DMS 273 (cell line): ENCODE data around the gene BCAT1.
A peak's percentile ranks its signal among the peaks of the same experiment; 100 is the strongest.
"Not testable (repeated sequence)": the region's sequence is repeated elsewhere in the genome, so short reads cannot be mapped to it uniquely, and the experiment has no call there.

Experiments
- DNase-seq: peaks from one replicate; lab custom pipeline; 2025; ENCODE audit not compliant: unreplicated experiment; lab: John Stamatoyannopoulos, UW

The BCAT1 gene

GRCh38 chr12:24820872-24821271 is 128.0 kb downstream of the BCAT1 start:
- no peak for DNase-seq

- no peak for DNase-seq
These were observed 130.6 kb downstream of the BCAT1 start for GRCh38 chr12:24818351-24818750.

GRCh38 chr12:24815114-24815423 is 133.8 kb downstream of the BCAT1 start:
- DNase-seq = no peak

- DNase-seq = no peak
These were observed 134.4 kb downstream of the BCAT1 start for GRCh38 chr12:24814379-24815113.

GRCh38 chr12:24810378-24810777 is 138.5 kb downstream of the BCAT1 start:
- DNase-seq = no peak

- DNase-seq = not testable (repeated sequence)
These were observed 139.6 kb downstream of the BCAT1 start for GRCh38 chr12:24809306-24809705.

GRCh38 chr12:24808651-24809050 is 140.2 kb downstream of the BCAT1 start:
- no peak for DNase-seq

GRCh38 chr12:24806386-24806785 is 142.5 kb downstream of the BCAT1 start:
- DNase-seq = no peak

GRCh38 chr12:24803430-24804245 is 145.3 kb downstream of the BCAT1 start:
- no peak for DNase-seq

- DNase-seq = peak; percentile 21
These were observed 150.6 kb downstream of the BCAT1 start for GRCh38 chr12:24798335-24798734.

- no peak for DNase-seq
These were observed 151.0 kb downstream of the BCAT1 start for GRCh38 chr12:24797901-24798300.

- no peak for DNase-seq
These were observed 152.0 kb downstream of the BCAT1 start for GRCh38 chr12:24796876-24797275.

GRCh38 chr12:24795699-24796347 is 153.1 kb downstream of the BCAT1 start:
- DNase-seq = no peak

- no peak for DNase-seq
These were observed 157.3 kb downstream of the BCAT1 start for GRCh38 chr12:24791622-24792021.

GRCh38 chr12:24788886-24789285 is 160.0 kb downstream of the BCAT1 start:
- DNase-seq = no peak

GRCh38 chr12:24780697-24781368 is 168.1 kb downstream of the BCAT1 start:
- DNase-seq = peak; percentile 0

GRCh38 chr12:24778486-24779304 is 170.2 kb downstream of the BCAT1 start:
- peak; percentile 44 for DNase-seq

- DNase-seq = no peak
These were observed 171.5 kb downstream of the BCAT1 start for GRCh38 chr12:24777359-24777758.

GRCh38 chr12:24776861-24777260 is 172.0 kb downstream of the BCAT1 start:
- no peak for DNase-seq

GRCh38 chr12:24775073-24775472 is 173.8 kb downstream of the BCAT1 start:
- DNase-seq = no peak

GRCh38 chr12:24773996-24774395 is 174.9 kb downstream of the BCAT1 start:
- no peak for DNase-seq
